Common myeloid progenitor, CD34-positive (primary cell): ENCODE results near the gene TNKS1BP1.

Experiments used
- CTCF ChIA-PET: fragments of 350-600 bp; sonication (Branson Sonifier 250); formaldehyde crosslinking; loops from one replicate; lab custom pipeline; 2021; ENCODE audit warnings: antibody characterized with exemption; lab: Charles Lee
- POLR2A ChIA-PET: fragments of 350-600 bp; sonication (Branson Sonifier 250); formaldehyde crosslinking; loops from one replicate; lab custom pipeline; 2021; ENCODE audit warnings: antibody characterized with exemption; lab: Charles Lee
- DNase-seq, 3 donors: peaks; one replicate each; pipeline versions ENCODE4 v3.0.0 to v3.0.0-alpha.2; 2013
- H3K27ac ChIP-seq, 2 experiments: 1 replicate in 1 of 2; 2 replicates in 1 of 2; pipeline ENCODE4 v1.7.0; 2013; ENCODE audit warnings: inconsistent platforms in 2 of 2, low read length in 2 of 2, mild to moderate bottlenecking in 2 of 2, low read depth in 1 of 2, moderate library complexity in 1 of 2; ENCODE audit not compliant: severe bottlenecking in 2 of 2, insufficient read depth in 1 of 2, poor library complexity in 1 of 2
- H3K27me3 ChIP-seq, 5 experiments: replicated peaks in 2 of 5; 1 replicate in 3 of 5; 2 replicates in 2 of 5; pipeline versions ENCODE4 v1.6.1 to v1.7.0; 2013; ENCODE audit warnings: low read length in 4 of 5, mild to moderate bottlenecking in 2 of 5, moderate library complexity in 2 of 5, inconsistent platforms in 1 of 5; ENCODE audit not compliant: insufficient read depth in 5 of 5, control insufficient read depth in 4 of 5
- H3K36me3 ChIP-seq, 4 experiments: 1 replicate in 2 of 4; 2 replicates in 2 of 4; pipeline versions ENCODE4 v1.6.1 to v1.7.0; 2013; ENCODE audit warnings: low read length in 3 of 4, control low read depth in 1 of 4, mild to moderate bottlenecking in 1 of 4; ENCODE audit not compliant: control insufficient read depth in 4 of 4, insufficient read depth in 4 of 4
- H3K4me1 ChIP-seq, 4 experiments: 1 replicate in 3 of 4; 2 replicates in 1 of 4; pipeline versions ENCODE4 v1.6.1 to v1.7.1; 2013; ENCODE audit warnings: low read length in 3 of 4, mild to moderate bottlenecking in 3 of 4, control low read depth in 1 of 4, inconsistent platforms in 1 of 4, moderate library complexity in 1 of 4; ENCODE audit not compliant: control insufficient read depth in 4 of 4, insufficient read depth in 4 of 4; ENCODE audit errors: control extremely low read depth in 1 of 4
- H3K4me3 ChIP-seq, 7 experiments: 1 replicate in 4 of 7; 2 replicates in 3 of 7; pipeline versions ENCODE4 v1.5.1 to v1.7.0; 2013; ENCODE audit warnings: mild to moderate bottlenecking in 7 of 7, low read length in 6 of 7, moderate library complexity in 6 of 7, inconsistent platforms in 2 of 7, low read depth in 2 of 7, control low read depth in 1 of 7; ENCODE audit not compliant: insufficient read depth in 4 of 7, control insufficient read depth in 1 of 7; ENCODE audit errors: extremely low read depth in 1 of 7
- H3K9me3 ChIP-seq, 5 experiments: 1 replicate in 4 of 5; 2 replicates in 1 of 5; pipeline versions ENCODE4 v1.6.1 to v1.7.1; 2013; ENCODE audit warnings: low read length in 4 of 5, mild to moderate bottlenecking in 2 of 5, inconsistent platforms in 1 of 5, low read depth in 1 of 5, moderate library complexity in 1 of 5; ENCODE audit not compliant: control insufficient read depth in 4 of 5, insufficient read depth in 2 of 5; ENCODE audit errors: control extremely low read depth in 1 of 5
- WGBS: methylation state at CpG from one replicate; pipeline ENCODE4 v1.1.5; 2013; ENCODE audit not compliant: insufficient coverage; 5-methylcytosine and 5-hydroxymethylcytosine counted together

Gene TNKS1BP1

DNA sequence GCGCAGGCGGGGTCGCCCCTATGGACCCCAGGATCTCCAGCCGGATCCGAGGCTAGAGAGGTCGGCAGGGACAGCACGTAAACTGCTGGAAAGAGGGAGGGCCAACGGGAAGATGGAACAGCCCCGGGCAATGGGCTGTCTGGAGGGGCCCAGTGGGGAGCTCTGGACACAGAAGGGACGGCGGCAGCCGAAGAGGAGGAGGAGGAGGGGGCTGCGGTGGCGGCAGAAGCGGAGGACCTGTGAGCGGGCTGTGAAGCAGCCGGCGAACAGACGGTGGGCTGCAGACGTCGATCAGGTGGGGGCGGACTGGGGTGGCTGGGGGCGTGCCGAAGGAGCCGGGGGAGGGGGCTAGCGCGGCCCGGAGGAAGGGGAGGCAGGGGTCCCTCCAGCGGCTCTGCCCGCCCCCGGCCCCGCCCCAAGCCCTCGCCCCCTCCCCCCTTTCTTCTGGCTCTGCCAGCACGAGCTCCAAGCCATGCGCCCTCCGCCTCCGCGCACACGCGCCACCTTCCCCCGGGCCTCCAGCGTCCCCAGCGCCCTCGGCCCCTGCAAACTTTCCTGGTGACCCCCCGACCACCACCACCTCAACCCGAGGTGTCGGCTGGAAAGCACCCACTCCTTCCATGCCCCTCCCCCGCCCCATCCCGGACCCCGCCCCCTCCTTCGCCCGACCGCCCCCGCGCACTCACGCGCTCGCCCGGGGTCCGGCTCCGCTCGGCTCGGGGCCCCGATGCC lies 432 bp downstream of the TNKS1BP1 start:
- Histone ChIP-seq H3K4me3 (peak overlapping the region; percentile 56 to 90 (median 66)), H3K27ac (peak overlapping the region in 1 of 2 experiments; percentile 14), H3K9me3 (no peaks in the 10 kb centered on the region), H3K4me1 (peaks cover 2 to 36% (median 26%) of the 10 kb centered on the region in 4 experiments), H3K36me3 (peaks cover 8 to 44% (median 34%) of the 10 kb centered on the region in 4 experiments), H3K27me3 (no peaks in the 10 kb centered on the region)
- DNase-seq: peak; percentile 10 to 61 (median 54)
- ChIA-PET CTCF (interaction anchor here (0.7 to 2.7 kb wide), 5 partner anchors 10 to 75 kb away, joined by 3 to 14 read pairs (median 4); partner anchors contain the start of gene SSRP1), POLR2A (interaction anchor here (1.2 kb wide), 1 partner anchor 11 kb away, joined by 3 read pairs; no protein-coding TSS in a partner anchor)
- 14% methylated on average over 17 of the region's 64 CpGs for WGBS

DNA sequence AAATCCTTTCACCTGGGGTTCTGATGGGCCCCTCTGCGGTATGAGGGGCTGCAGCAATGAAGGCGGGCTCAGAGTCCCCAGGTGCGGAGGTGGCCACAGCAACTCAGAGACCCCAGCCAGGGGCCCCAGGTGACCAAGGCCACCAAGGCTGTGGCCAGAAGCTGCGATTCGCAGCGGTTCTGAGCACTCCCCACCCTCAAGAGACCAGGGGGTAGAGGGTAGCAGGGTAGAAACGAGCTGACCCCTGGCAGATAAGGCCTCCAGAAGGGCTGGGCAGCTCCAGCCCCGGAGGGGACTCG lies 948 bp downstream of the TNKS1BP1 start:
- ChIA-PET POLR2A (no interaction called here), CTCF (interaction anchor here (0.7 to 1.7 kb wide), 2 partner anchors 12 to 75 kb away, joined by 3 to 7 read pairs; no protein-coding TSS in a partner anchor)
- peak overlapping the region in 1 of 2 experiments; percentile 14 for H3K27ac ChIP-seq
- H3K27me3 ChIP-seq: no peaks in the 10 kb centered on the region
- WGBS: 66% methylated on average over 9 of the region's 9 CpGs
- H3K4me3 ChIP-seq: peak overlapping the region; percentile 2 to 90 (median 62)
- H3K36me3 ChIP-seq: peaks cover 6 to 42% (median 29%) of the 10 kb centered on the region in 4 experiments
- no peak for DNase-seq
- H3K4me1 ChIP-seq: peaks cover 2 to 36% (median 26%) of the 10 kb centered on the region in 4 experiments
- H3K9me3 ChIP-seq: no peaks in the 10 kb centered on the region

DNA sequence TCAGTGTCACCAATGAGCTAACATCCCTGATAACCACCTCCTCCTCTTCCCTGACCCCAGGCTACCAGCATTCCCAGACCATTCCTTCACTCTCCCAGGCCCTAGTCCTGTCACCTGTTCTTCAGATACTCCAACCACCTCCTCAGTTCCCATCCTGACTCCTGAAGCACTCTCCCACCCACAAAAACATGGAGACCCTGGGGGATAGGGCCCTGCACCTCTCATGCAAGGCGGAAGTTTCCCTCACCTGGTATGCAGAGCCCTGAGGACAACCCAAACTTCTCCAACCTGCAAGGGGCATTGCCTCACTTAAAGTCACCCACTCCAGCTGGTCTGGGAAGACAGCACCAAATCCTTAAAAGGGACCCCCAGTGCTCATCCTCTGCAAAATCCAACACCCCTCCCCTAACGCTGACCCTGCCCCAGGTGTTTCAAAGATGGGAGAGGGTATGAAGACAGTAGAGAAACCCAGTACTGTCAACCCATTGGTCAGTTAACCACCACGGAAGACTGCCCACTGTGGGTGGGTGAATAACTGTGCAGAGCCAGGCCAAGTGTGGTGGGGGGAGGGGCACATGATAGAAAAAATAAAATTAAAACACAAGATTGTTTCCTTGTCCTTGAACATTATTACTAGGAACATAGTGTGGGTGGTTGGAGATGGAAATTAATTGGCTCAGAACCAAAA lies 1.4 kb downstream of the TNKS1BP1 start:
- H3K27ac ChIP-seq: no peak overlapping the region
- CTCF ChIA-PET: interaction anchor here (0.7 to 3.2 kb wide), 2 partner anchors 10 to 11 kb away, joined by 3 to 15 read pairs; no protein-coding TSS in a partner anchor

DNA sequence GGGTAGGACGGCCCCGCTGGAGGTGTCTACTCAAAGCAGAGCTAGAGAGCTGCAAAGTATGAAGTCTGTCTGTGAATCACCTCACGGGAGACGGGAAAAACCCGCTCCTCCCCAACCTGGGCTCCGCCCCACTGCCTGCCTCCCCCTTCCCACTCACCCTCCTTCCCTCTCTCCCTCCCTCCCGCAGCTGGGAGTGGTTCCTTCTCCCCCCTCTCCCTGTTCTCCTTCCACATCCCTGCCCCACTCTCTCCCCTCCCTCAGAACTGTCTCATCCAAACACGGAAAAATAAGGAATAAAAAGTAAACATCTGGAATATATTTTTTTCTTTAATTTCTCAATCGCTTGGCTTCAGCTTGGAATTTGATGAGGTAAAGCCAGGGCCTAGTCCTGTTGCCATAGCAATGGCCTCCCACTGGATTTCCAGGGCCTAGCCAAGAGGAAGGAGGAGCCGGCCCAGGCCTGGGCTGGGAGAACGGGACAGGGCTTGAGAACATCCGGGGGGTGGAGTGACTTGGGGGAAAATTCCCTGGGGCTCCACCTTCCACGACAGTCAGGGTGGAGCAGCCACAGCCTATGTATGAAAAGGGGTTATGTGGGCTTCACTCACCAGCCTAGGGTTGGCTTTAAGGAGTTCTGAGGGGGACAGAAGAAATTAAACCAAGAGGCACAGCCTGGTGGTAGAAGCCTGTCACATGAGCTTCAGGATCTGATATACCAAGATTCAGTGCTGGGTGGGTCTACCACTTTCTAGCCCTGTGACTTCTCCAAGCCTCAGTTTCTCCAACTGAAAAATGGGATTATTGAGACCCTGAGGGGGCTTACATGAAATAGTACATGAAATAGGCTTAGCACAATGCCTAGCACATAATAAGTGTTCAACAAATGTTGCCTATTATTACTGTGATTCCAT lies 2.2 kb downstream of the TNKS1BP1 start:
- no peaks in the 10 kb centered on the region for H3K9me3 ChIP-seq
- DNase-seq: peak in 1 of 3 donors; percentile 30
- peak overlapping the region in 1 of 2 experiments; percentile 22 for H3K27ac ChIP-seq
- H3K4me3 ChIP-seq: no peak overlapping the region
- peaks cover 2 to 41% (median 26%) of the 10 kb centered on the region in 4 experiments for H3K4me1 ChIP-seq
- CTCF ChIA-PET: interaction anchor here (0.7 to 3.2 kb wide), 6 partner anchors 10 to 204 kb away, joined by 3 to 15 read pairs (median 5); no protein-coding TSS in a partner anchor
- POLR2A ChIA-PET: interaction anchor here (0.6 to 0.8 kb wide), 3 partner anchors 13 to 17 kb away, joined by 3 to 4 read pairs (median 3); partner anchors contain the start of gene SSRP1
- WGBS: 85% methylated on average over 9 of the region's 13 CpGs
- no peaks in the 10 kb centered on the region for H3K27me3 ChIP-seq
- peaks cover 4 to 38% (median 19%) of the 10 kb centered on the region in 4 experiments for H3K36me3 ChIP-seq

More for the DNA sequence above, 1.4 kb downstream of the TNKS1BP1 start:
- Histone ChIP-seq H3K27me3 (no peaks in the 10 kb centered on the region), H3K4me1 (peaks cover 2 to 37% (median 26%) of the 10 kb centered on the region in 4 experiments), H3K36me3 (peaks cover 4 to 40% (median 25%) of the 10 kb centered on the region in 4 experiments), H3K9me3 (no peaks in the 10 kb centered on the region), H3K4me3 (peak overlapping the region in 2 of 7 experiments; percentile 62 to 66)
- POLR2A ChIA-PET: interaction anchor here (0.6 to 0.8 kb wide), 3 partner anchors 12 to 18 kb away, joined by 3 to 4 read pairs (median 3); partner anchors contain the start of gene SSRP1
- 88% methylated on average over 1 of the region's 3 CpGs for WGBS
- no peak for DNase-seq

DNA sequence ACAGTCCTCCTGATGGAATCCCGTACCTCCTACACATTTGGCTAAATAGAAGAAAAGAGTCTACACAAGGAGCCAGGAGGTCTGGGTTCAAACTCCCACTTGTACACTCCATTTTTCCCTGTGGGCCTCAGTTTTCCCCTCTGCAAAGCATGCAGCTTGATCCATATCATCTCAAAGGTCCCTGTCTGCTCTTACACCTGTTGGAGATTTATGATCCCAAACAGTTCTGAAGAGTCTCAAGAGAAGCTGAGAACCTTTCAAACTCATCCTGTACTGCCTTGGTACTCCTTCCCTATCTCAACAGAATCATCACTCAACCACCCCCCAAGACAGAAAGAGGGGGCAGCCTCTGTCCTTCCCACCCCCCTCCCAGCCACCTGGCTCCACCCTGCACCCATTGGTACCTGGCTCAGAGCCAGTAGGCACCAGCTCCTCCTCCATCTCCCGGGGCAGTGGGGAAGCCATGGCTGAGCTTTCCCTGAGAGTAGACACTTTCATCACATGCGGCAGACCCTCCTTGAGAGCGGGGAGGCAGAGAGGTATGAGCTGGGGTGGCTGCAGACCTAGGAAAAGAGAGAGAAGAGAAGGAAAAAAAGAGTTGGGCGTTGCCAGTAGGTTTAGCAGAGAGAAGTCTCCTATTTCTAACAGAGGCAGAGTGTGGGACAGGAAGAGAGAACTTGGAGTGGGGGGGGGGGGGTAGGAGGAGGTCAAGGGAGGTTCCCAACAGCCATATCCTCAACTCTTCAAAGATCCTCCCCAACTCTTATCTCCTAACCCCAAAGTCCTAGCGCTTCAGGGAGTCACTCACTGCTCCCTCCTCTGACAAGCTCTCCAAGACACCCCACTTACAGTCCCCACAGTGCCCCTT lies 3.1 kb downstream of the TNKS1BP1 start:
- Histone ChIP-seq H3K9me3 (no peaks in the 10 kb centered on the region), H3K27me3 (no peaks in the 10 kb centered on the region), H3K4me1 (peaks cover 2 to 42% (median 26%) of the 10 kb centered on the region in 4 experiments), H3K4me3 (no peak overlapping the region), H3K27ac (peak overlapping the region in 1 of 2 experiments; percentile 22), H3K36me3 (peaks cover 0 to 38% (median 16%) of the 10 kb centered on the region in 4 experiments)
- POLR2A ChIA-PET: no interaction called here
- CTCF ChIA-PET: interaction anchor here (1.1 to 3.2 kb wide), 6 partner anchors 9 to 205 kb away, joined by 3 to 15 read pairs (median 5); partner anchors contain the start of gene SSRP1
- 83% methylated on average over 3 of the region's 6 CpGs for WGBS
- DNase-seq: peak in 2 of 3 donors; percentile 21 to 24
